Progenitor cell of endocrine pancreas (in vitro differentiated cells): Measurements from ENCODE around the gene SPZ1. TPM values are rescaled to one million over a fixed set of nuclear protein-coding genes. Genes with fewer than 3 reads are reported as not detected.
"Not testable (repeated sequence)": the region's sequence is repeated elsewhere in the genome, so short reads cannot be mapped to it uniquely, and the experiment has no call there.

Source experiments
- DNase-seq: peaks from one replicate; pipeline ENCODE4 v3.0.0; 2021; ENCODE audit warnings: low spot score; ENCODE audit not compliant: unreplicated experiment
- H3K27ac Mint-ChIP-seq: 2 replicates; pipeline ENCODE4 v1.8.0; 2021; ENCODE audit warnings: mild to moderate bottlenecking, moderate library complexity, mixed read lengths
- H3K27me3 Mint-ChIP-seq: 2 replicates; pipeline ENCODE4 v1.8.0; 2021; ENCODE audit warnings: mixed read lengths
- H3K36me3 Mint-ChIP-seq: 2 replicates; pipeline ENCODE4 v1.8.0; 2022; ENCODE audit warnings: mixed read lengths; ENCODE audit not compliant: insufficient read depth
- H3K4me1 Mint-ChIP-seq: 2 replicates; pipeline ENCODE4 v1.8.0; 2021; ENCODE audit warnings: low read depth, mixed read lengths
- H3K4me3 Mint-ChIP-seq: 2 replicates; pipeline ENCODE4 v1.8.0; 2021; ENCODE audit warnings: low read depth, mild to moderate bottlenecking, moderate library complexity, mixed read lengths
- H3K9me3 Mint-ChIP-seq: 2 replicates; pipeline ENCODE4 v1.8.0; 2021; ENCODE audit warnings: low read depth, mixed read lengths
- CTCF ChIP-seq: fragments of 200-600 bp; sonication (generic); IDR thresholded peaks from one replicate; pipeline ENCODE4 v1.5.0; 2021; ENCODE audit warnings: antibody characterized with exemption, mild to moderate bottlenecking; ENCODE audit not compliant: unreplicated experiment
- long read RNA-seq: library from polyadenylated mRNA; unstranded; transcript quantifications from one replicate; pipeline ENCODE4 v2.0.0, GENCODE V29; 2020
- total RNA-seq: library from RNA; stranded (reverse); gene quantifications from 2 replicates; pipeline ENCODE4 v1.2.1, GENCODE V29; 2021

The SPZ1 gene
- not detected in 2 replicates for total RNA-seq
- long read RNA-seq = 0 reads

DNA sequence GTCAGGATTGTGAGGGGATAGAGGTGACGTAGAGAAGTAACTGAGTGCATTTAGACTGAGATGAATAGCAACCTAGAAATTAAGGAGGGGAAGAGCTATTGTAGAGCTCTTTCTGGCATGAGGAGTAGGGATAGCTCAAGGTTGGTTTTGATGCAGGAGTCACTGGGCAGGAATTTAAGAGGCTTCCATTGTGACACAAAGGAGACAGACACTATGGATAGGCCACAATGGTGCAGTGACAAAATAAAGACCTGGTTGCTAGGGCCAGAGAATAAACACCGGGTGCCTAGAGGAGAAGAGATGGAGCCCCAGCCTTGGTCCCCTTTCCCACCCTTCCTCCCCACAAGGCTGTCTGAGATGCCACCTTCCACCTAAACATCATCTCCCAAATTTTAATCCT lies at the start of gene SPZ1:
TSS of gene SPZ1 (plus strand) at position 301 of the 400 bp plus-strand sequence. CDS start 214 bp downstream, outside the sequence.
- no peak within 1 kb of the TSS for H3K4me3 Mint-ChIP-seq
- peaks cover 47% of the 10 kb centered on the region for H3K27me3 Mint-ChIP-seq
- no peak for TF ChIP-seq CTCF
- no peak for DNase-seq
- H3K27ac Mint-ChIP-seq = peak within 1 kb of the TSS; percentile 42
- H3K36me3 Mint-ChIP-seq = no peaks in the 10 kb centered on the region
- H3K4me1 Mint-ChIP-seq = peaks cover 7% of the 10 kb centered on the region
- H3K9me3 Mint-ChIP-seq = peaks cover 6% of the 10 kb centered on the region

DNA sequence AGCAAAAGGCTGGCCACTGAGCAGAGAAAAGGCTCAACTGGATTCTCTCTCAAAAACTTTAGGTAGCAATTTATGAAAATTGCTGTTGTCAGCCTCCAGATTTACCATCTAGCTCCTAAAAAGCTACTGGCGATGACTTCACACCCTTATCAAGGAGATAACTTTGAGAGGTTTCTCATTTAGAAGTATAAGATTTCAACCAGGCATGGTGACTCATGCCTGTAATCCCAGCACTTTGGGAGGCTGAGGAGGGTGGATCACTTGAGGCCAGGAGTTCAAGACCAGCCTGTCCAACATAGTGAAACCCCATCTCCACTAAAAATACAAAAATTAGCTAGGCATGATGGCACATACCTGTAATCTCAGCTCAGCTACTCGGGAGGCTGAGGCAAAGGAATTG lies 49.3 kb upstream of the SPZ1 start:
- H3K27ac Mint-ChIP-seq = peak overlapping the region; percentile 49
- not testable (repeated sequence) for H3K9me3 Mint-ChIP-seq

GRCh38 chr5:80275347-80275746 lies 44.5 kb upstream of the SPZ1 start:
- Mint-ChIP-seq H3K4me3 (no peak overlapping the region), H3K36me3 (no peaks in the 10 kb centered on the region), H3K4me1 (peaks cover 1% of the 10 kb centered on the region), H3K27me3 (no peaks in the 10 kb centered on the region), H3K9me3 (no peaks in the 10 kb centered on the region), H3K27ac (no peak overlapping the region)
- TF ChIP-seq CTCF = peak; percentile 52
- DNase-seq = no peak

More for the DNA sequence above, 49.3 kb upstream of the SPZ1 start:
- H3K36me3 Mint-ChIP-seq, DNase-seq, H3K4me3 Mint-ChIP-seq, H3K27me3 Mint-ChIP-seq: not testable (repeated sequence)
- peaks cover 15% of the 10 kb centered on the region for H3K4me1 Mint-ChIP-seq

- Mint-ChIP-seq H3K9me3 (no peaks in the 10 kb centered on the region), H3K27ac (no peak overlapping the region), H3K27me3 (no peaks in the 10 kb centered on the region), H3K4me3 (no peak overlapping the region), H3K4me1 (peaks cover 1% of the 10 kb centered on the region), H3K36me3 (no peaks in the 10 kb centered on the region)
- DNase-seq = no peak
- no peak for TF ChIP-seq CTCF
Observed at GRCh38 chr5:80276186-80276585, 43.6 kb upstream of the SPZ1 start.

GRCh38 chr5:80277191-80277590 lies 42.6 kb upstream of the SPZ1 start:
- no peaks in the 10 kb centered on the region for H3K9me3 Mint-ChIP-seq
- H3K4me1 Mint-ChIP-seq = peaks cover 1% of the 10 kb centered on the region
- DNase-seq = no peak
- TF ChIP-seq CTCF = no peak
- H3K27ac Mint-ChIP-seq = no peak overlapping the region
- H3K36me3 Mint-ChIP-seq = no peaks in the 10 kb centered on the region
- H3K4me3 Mint-ChIP-seq = no peak overlapping the region
- no peaks in the 10 kb centered on the region for H3K27me3 Mint-ChIP-seq

DNA sequence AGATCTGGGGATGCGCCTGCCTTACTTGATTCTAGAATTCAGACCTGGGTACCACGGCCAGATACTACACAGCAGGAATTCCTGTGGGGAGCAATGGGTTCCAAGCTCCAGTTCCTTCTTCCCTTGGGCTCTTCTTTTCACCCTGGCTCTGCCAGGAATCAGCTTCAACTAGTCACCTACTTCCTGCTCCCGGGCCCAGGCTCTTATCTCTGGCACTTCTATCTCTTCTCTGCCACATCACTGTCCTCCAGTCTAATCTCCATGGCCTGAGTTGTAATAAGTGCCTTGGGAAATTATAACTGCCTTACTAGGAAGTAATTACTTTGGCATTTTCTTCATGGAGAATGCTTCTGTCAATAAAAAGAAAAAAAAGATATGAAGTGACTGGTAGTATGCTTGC lies 37.7 kb upstream of the SPZ1 start:
- DNase-seq = no peak
- H3K27ac Mint-ChIP-seq = no peak overlapping the region
- H3K4me3 Mint-ChIP-seq = no peak overlapping the region
- H3K9me3 Mint-ChIP-seq = no peaks in the 10 kb centered on the region
- H3K36me3 Mint-ChIP-seq = no peaks in the 10 kb centered on the region
- H3K4me1 Mint-ChIP-seq = peaks cover 3% of the 10 kb centered on the region
- no peak for TF ChIP-seq CTCF
- H3K27me3 Mint-ChIP-seq = no peaks in the 10 kb centered on the region
